SIG-M5 (cell line): ENCODE results near the gene PIGU.
"Not testable (repeated sequence)": the region's sequence is repeated elsewhere in the genome, so short reads cannot be mapped to it uniquely, and the experiment has no call there.

Experiments
- DNase-seq: peaks from one replicate; lab custom pipeline; 2025; lab: John Stamatoyannopoulos, UW

The PIGU gene

GRCh38 chr20:34676642-34677373 is at the start of gene PIGU:
TSS of gene PIGU (minus strand) at chr20:34677092. CDS start at chr20:34677085, 7 bp downstream.
- peak; percentile 91 for DNase-seq

GRCh38 chr20:34724172-34724571 is 47.3 kb upstream of the PIGU start:
- no peak for DNase-seq

GRCh38 chr20:34722560-34722959 is 45.7 kb upstream of the PIGU start:
- DNase-seq = not testable (repeated sequence)

- DNase-seq = no peak
Measured at GRCh38 chr20:34720266-34720665, 43.4 kb upstream of the PIGU start.

GRCh38 chr20:34719242-34720017 is 42.5 kb upstream of the PIGU start:
- DNase-seq = not testable (repeated sequence)

- no peak for DNase-seq
Measured at GRCh38 chr20:34717230-34718095, 40.6 kb upstream of the PIGU start.

- no peak for DNase-seq
Measured at GRCh38 chr20:34716921-34717229, 40.0 kb upstream of the PIGU start.

GRCh38 chr20:34715384-34715783 is 38.5 kb upstream of the PIGU start:
- no peak for DNase-seq

- DNase-seq = not testable (repeated sequence)
Measured at GRCh38 chr20:34713944-34714515, 37.1 kb upstream of the PIGU start.

GRCh38 chr20:34713194-34713943 is 36.5 kb upstream of the PIGU start:
- DNase-seq = no peak

- DNase-seq = no peak
Measured at GRCh38 chr20:34712525-34713192, 35.8 kb upstream of the PIGU start.

- no peak for DNase-seq
Measured at GRCh38 chr20:34711813-34712430, 35.0 kb upstream of the PIGU start.

- DNase-seq = no peak
Measured at GRCh38 chr20:34710861-34711574, 34.1 kb upstream of the PIGU start.

- no peak for DNase-seq
Measured at GRCh38 chr20:34710568-34710839, 33.6 kb upstream of the PIGU start.

GRCh38 chr20:34709831-34710567 is 33.1 kb upstream of the PIGU start:
- no peak for DNase-seq

GRCh38 chr20:34709044-34709830 is 32.3 kb upstream of the PIGU start:
- DNase-seq = no peak

- DNase-seq = no peak
Measured at GRCh38 chr20:34708621-34709043, 31.7 kb upstream of the PIGU start.
